ENCODE measurements around the gene APOBEC3A. TPM values are rescaled to one million over a fixed set of nuclear protein-coding genes. Genes with fewer than 3 reads are reported as not detected.

APOBEC3A gene
- total RNA-seq = 10 to 100 TPM in 1 of 3 donors, 1 to 10 TPM in 1, under 1 TPM in 1; 0.92 to 23.6 (median 2.5) TPM
- long read RNA-seq, donor 1, partial matches to known transcripts = 0 of 1 reads
- long read RNA-seq, donor 1, other reads (novel, unspliced or antisense) = 0 of 1 reads
- long read RNA-seq, donor 2, transcript APOBEC3A-201 (5 exons, 1,444 nt) = major isoform, 95 of 103 reads
- long read RNA-seq, donor 2, partial matches to known transcripts = 2 of 103 reads
- long read RNA-seq, donor 2, other reads (novel, unspliced or antisense) = 6 of 103 reads

DNA sequence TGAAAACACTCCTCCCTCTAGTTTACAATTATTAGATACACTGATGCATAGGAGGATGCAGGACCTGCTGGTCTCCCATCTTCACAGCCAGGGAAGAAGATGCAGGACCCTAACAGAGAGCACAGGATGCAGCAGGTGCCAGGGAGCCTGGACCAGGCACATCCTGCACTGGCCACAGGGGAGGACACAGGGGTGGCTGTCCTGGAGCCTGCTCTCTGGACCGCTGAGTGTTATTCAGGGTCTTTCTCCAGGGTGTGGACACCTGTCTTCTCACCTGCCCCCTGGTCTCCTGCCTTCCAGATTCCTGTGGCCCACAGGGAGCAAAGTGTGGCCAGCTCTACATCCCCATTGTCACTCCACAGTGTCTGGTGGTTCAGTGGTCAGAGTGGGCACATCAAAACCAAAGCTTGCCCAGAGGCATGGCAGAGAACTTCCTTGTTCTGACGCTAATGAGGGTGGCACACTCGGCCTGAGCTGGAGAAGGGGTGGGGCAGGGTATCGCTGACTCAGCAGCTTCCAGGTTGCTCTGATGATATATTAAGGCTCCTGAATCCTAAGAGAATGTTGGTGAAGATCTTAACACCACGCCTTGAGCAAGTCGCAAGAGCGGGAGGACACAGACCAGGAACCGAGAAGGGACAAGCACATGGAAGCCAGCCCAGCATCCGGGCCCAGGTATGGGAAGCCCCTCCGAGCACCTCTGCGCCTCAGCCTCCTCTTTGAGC is at the start of gene APOBEC3A:
APOBEC3A (plus strand) TSS at position 564 of the 725 bp plus-strand sequence; CDS start at position 647, 83 bp downstream.
- DNase-seq = peak; percentile 76 to 80 (median 79)
- Histone ChIP-seq H3K9me3 (no peaks in the 10 kb centered on the region), H3K36me3 (ENCODE audit: low read depth) (no peaks in the 10 kb centered on the region), H3K4me1 (ENCODE audit: low read depth) (peaks cover 10% of the 10 kb centered on the region), H3K4me3 (no peak within 1 kb of the TSS)
- peak; percentile 81 for ATAC-seq
- intact Hi-C loops (cut with DNase I, micrococcal nuclease) = no loop called here
- TF ChIP-seq CTCF (IDR thresholded peaks at IDR 0.05) = no peak

GRCh38 chr22:38907767-38908166 is 49.6 kb upstream of the APOBEC3A start:
- H3K9me3 ChIP-seq = no peaks in the 10 kb centered on the region
- no peak for DNase-seq
- H3K36me3 ChIP-seq (ENCODE audit: low read depth) = no peaks in the 10 kb centered on the region
- no peak overlapping the region for H3K4me3 ChIP-seq
- ATAC-seq = no peak
- peaks cover 8% of the 10 kb centered on the region for H3K4me1 ChIP-seq (ENCODE audit: low read depth)
- TF ChIP-seq CTCF (IDR thresholded peaks at IDR 0.05) = no peak
- intact Hi-C loops (cut with DNase I, micrococcal nuclease) = no loop called here

DNA sequence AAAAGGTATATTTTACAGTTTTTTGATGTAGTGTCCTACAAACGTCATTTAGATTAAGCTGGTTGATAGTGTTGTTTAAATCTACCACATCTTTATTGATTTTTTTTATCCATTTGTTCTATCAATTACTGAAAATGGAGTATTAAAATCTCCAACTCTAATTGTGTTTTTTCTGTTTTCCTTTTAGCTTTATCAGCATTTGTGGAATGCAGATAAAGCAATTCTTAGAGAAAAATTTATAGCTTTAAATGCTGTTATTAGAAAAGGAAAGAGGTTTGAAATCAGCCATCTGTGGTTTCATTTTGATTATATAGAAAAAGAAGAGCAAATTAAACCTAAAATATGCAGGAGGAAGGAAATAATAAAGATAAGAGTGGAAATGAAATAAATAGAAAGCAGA is 46.0 kb upstream of the APOBEC3A start:
- no peaks in the 10 kb centered on the region for H3K36me3 ChIP-seq (ENCODE audit: low read depth)
- no peak for TF ChIP-seq CTCF (IDR thresholded peaks at IDR 0.05)
- DNase-seq (no peak), ATAC-seq (no peak)
- H3K4me3 ChIP-seq = no peak overlapping the region
- no peaks in the 10 kb centered on the region for H3K9me3 ChIP-seq
- intact Hi-C loops (cut with DNase I, micrococcal nuclease) = no loop called here
- peaks cover 3% of the 10 kb centered on the region for H3K4me1 ChIP-seq (ENCODE audit: low read depth)

- Histone ChIP-seq H3K4me3 (no peak overlapping the region), H3K4me1 (ENCODE audit: low read depth) (peaks cover 20% of the 10 kb centered on the region), H3K36me3 (ENCODE audit: low read depth) (no peaks in the 10 kb centered on the region), H3K9me3 (no peaks in the 10 kb centered on the region)
- intact Hi-C loops (cut with DNase I, micrococcal nuclease) = no loop called here
- ATAC-seq (no peak), DNase-seq (no peak)
- no peak for TF ChIP-seq CTCF (IDR thresholded peaks at IDR 0.05)
These were observed 37.7 kb upstream of the APOBEC3A start for GRCh38 chr22:38919631-38920190.

DNA sequence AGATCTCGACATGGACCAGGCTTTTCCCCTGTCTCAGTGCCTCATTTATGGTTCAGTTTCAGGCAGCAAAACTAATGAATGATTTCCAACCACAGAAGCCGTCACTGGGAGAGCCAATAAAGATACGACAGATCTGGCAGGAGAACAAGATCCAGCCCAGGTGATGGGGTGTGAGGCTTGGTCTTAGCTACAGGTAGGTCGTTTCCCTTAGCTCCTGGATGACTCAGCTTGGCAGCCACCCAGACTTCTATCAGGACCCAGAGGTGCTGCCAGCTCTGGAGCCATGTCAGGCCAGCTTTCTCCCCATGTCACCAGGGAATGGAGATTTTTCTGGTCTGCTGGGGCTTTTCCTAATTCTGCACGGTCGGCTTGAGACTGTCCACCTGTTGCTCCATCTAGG is 36.3 kb upstream of the APOBEC3A start:
- Histone ChIP-seq H3K4me1 (ENCODE audit: low read depth) (peaks cover 28% of the 10 kb centered on the region), H3K4me3 (no peak overlapping the region), H3K36me3 (ENCODE audit: low read depth) (no peaks in the 10 kb centered on the region), H3K9me3 (no peaks in the 10 kb centered on the region)
- DNase-seq (peak; percentile 85 to 94 (median 85)), ATAC-seq (peak; percentile 80)
- intact Hi-C loops (cut with DNase I, micrococcal nuclease) = no loop called here
- TF ChIP-seq CTCF (IDR thresholded peaks at IDR 0.05) = no peak

Data from mucosa of descending colon (tissue), 3 donors.